Measurements from ENCODE around the gene URGCP.
A peak's percentile ranks its signal among the peaks of the same experiment; 100 is the strongest.

Gene URGCP

GRCh38 chr7:43906331-43907010 is at the start of gene URGCP:
TSS of gene URGCP (minus strand) at chr7:43906596. CDS start at chr7:43906575, 21 bp downstream.
- peak in 1 of 2 experiments; percentile 10 for DNase-seq (ENCODE audit: low read depth in 2 of 2)

GRCh38 chr7:43956027-43956426 is 49.6 kb upstream of the URGCP start:
- DNase-seq (ENCODE audit: low read depth in 2 of 2): no peak

GRCh38 chr7:43954524-43955228 is 48.3 kb upstream of the URGCP start:
- peak; percentile 11 to 13 for DNase-seq (ENCODE audit: low read depth in 2 of 2)

GRCh38 chr7:43953071-43953470 is 46.7 kb upstream of the URGCP start:
- no peak for DNase-seq (ENCODE audit: low read depth in 2 of 2)

- DNase-seq (ENCODE audit: low read depth in 2 of 2): no peak
Observed at GRCh38 chr7:43952028-43952427, 45.6 kb upstream of the URGCP start.

GRCh38 chr7:43944286-43944685 is 37.9 kb upstream of the URGCP start:
- DNase-seq (ENCODE audit: low read depth in 2 of 2): no peak

- no peak for DNase-seq (ENCODE audit: low read depth in 2 of 2)
Observed at GRCh38 chr7:43943417-43944187, 37.2 kb upstream of the URGCP start.

GRCh38 chr7:43942997-43943396 is 36.6 kb upstream of the URGCP start:
- DNase-seq (ENCODE audit: low read depth in 2 of 2): no peak

- DNase-seq (ENCODE audit: low read depth in 2 of 2): no peak
Observed at GRCh38 chr7:43942250-43942649, 35.9 kb upstream of the URGCP start.

GRCh38 chr7:43938892-43939482 is 32.6 kb upstream of the URGCP start:
- no peak for DNase-seq (ENCODE audit: low read depth in 2 of 2)

GRCh38 chr7:43937444-43937843 is 31.0 kb upstream of the URGCP start:
- DNase-seq (ENCODE audit: low read depth in 2 of 2): no peak

- DNase-seq (ENCODE audit: low read depth in 2 of 2): no peak
Observed at GRCh38 chr7:43933902-43934560, 27.6 kb upstream of the URGCP start.

- no peak for DNase-seq (ENCODE audit: low read depth in 2 of 2)
Observed at GRCh38 chr7:43931346-43931745, 24.9 kb upstream of the URGCP start.

GRCh38 chr7:43929529-43930457 is 23.4 kb upstream of the URGCP start:
- DNase-seq (ENCODE audit: low read depth in 2 of 2): no peak

GRCh38 chr7:43927810-43928209 is 21.4 kb upstream of the URGCP start:
- DNase-seq (ENCODE audit: low read depth in 2 of 2): no peak

GRCh38 chr7:43926798-43927123 is 20.4 kb upstream of the URGCP start:
- DNase-seq (ENCODE audit: low read depth in 2 of 2): no peak

GRCh38 chr7:43925984-43926797 is 19.8 kb upstream of the URGCP start, which contains the start of gene UBE2D4:
TSS of gene UBE2D4 (plus strand) at chr7:43926436. CDS start at chr7:43926533, 97 bp downstream.
- DNase-seq (ENCODE audit: low read depth in 2 of 2): peak in 1 of 2 experiments; percentile 10

- DNase-seq (ENCODE audit: low read depth in 2 of 2): no peak
Observed at GRCh38 chr7:43922726-43923125, 16.3 kb upstream of the URGCP start.

GRCh38 chr7:43921423-43921822 is 15.0 kb upstream of the URGCP start:
- no peak for DNase-seq (ENCODE audit: low read depth in 2 of 2)

GRCh38 chr7:43915907-43916306 is 9.5 kb upstream of the URGCP start:
- DNase-seq (ENCODE audit: low read depth in 2 of 2): no peak

All from fibroblast of skin of left quadriceps (primary cell).